ENCODE results near the gene SIRPA. TPM values are rescaled to one million over a fixed set of nuclear protein-coding genes. Genes with fewer than 3 reads are reported as not detected.
A peak's percentile ranks its signal among the peaks of the same experiment; 100 is the strongest.

The SIRPA gene
- total RNA-seq, 2 donors from 2014 or later = 5.1 to 6.3 TPM

GRCh38 chr20:1875183-1875554, 20.0 kb upstream of the SIRPA start:
- Histone ChIP-seq H3K36me3 (ENCODE audit: control insufficient read depth, insufficient read depth, low read length) (no peaks in the 10 kb centered on the region), H3K4me3 (ENCODE audit: low read length) (no peak overlapping the region), H3K27me3 (ENCODE audit: control insufficient read depth, insufficient read depth, low read length, poor library complexity, severe bottlenecking) (no peaks in the 10 kb centered on the region), H3K9ac (ENCODE audit: extremely low read depth, low read length, poor library complexity, severe bottlenecking) (no peak overlapping the region), H3K9me3 (ENCODE audit: control insufficient read depth, low read length) (no peaks in the 10 kb centered on the region), H3K4me1 (ENCODE audit: control insufficient read depth, insufficient read depth, low read length) (no peaks in the 10 kb centered on the region), H3K27ac (ENCODE audit: low read depth, low read length) (no peak overlapping the region)
- no peaks in the 10 kb centered on the region for H3K36me3 Mint-ChIP-seq (ENCODE audit: low read depth)
- H3K9me3 Mint-ChIP-seq = peaks cover 3% of the 10 kb centered on the region
- H3K4me3 Mint-ChIP-seq = no peak overlapping the region
- peaks cover 1% of the 10 kb centered on the region for H3K4me1 Mint-ChIP-seq
- WGBS, 2 experiments (ENCODE audit: insufficient coverage in 1 of 2, insufficient read length in 1 of 2) = 89% methylated on average over 4 of the region's 4 CpGs; no CpG with 5 or more reads in 1 of the 2 experiments
- TF ChIP-seq CTCF (conservative IDR thresholded peaks at IDR 0.05) = no peak
- DNase-seq = no peak
- peaks cover 7% of the 10 kb centered on the region for H3K27me3 Mint-ChIP-seq (ENCODE audit: insufficient read depth)
- H3K27ac Mint-ChIP-seq = no peak overlapping the region

GRCh38 chr20:1875762-1876161, 19.4 kb upstream of the SIRPA start:
- Mint-ChIP-seq H3K27me3 (ENCODE audit: insufficient read depth) (peaks cover 11% of the 10 kb centered on the region), H3K4me1 (peaks cover 1% of the 10 kb centered on the region), H3K9me3 (peaks cover 3% of the 10 kb centered on the region), H3K36me3 (ENCODE audit: low read depth) (no peaks in the 10 kb centered on the region), H3K4me3 (no peak overlapping the region), H3K27ac (no peak overlapping the region)
- no peaks in the 10 kb centered on the region for H3K4me1 ChIP-seq (ENCODE audit: control insufficient read depth, insufficient read depth, low read length)
- no peaks in the 10 kb centered on the region for H3K9me3 ChIP-seq (ENCODE audit: control insufficient read depth, low read length)
- H3K27ac ChIP-seq (ENCODE audit: low read depth, low read length) = no peak overlapping the region
- no peaks in the 10 kb centered on the region for H3K36me3 ChIP-seq (ENCODE audit: control insufficient read depth, insufficient read depth, low read length)
- peak; percentile 74 for DNase-seq
- H3K27me3 ChIP-seq (ENCODE audit: control insufficient read depth, insufficient read depth, low read length, poor library complexity, severe bottlenecking) = no peaks in the 10 kb centered on the region
- no peak overlapping the region for H3K4me3 ChIP-seq (ENCODE audit: low read length)
- no peak for TF ChIP-seq CTCF (conservative IDR thresholded peaks at IDR 0.05)
- no peak overlapping the region for H3K9ac ChIP-seq (ENCODE audit: extremely low read depth, low read length, poor library complexity, severe bottlenecking)
- WGBS, 2 experiments (ENCODE audit: insufficient coverage in 1 of 2, insufficient read length in 1 of 2) = 62 to 74% methylated on average over 5 to 7 of the region's 7 CpGs

- 80 to 90% methylated on average over 5 of the region's 7 CpGs for WGBS, 2 experiments (ENCODE audit: insufficient coverage in 1 of 2, insufficient read length in 1 of 2)
- Mint-ChIP-seq H3K27ac (no peak overlapping the region), H3K4me1 (peaks cover 1% of the 10 kb centered on the region), H3K4me3 (no peak overlapping the region), H3K27me3 (ENCODE audit: insufficient read depth) (peaks cover 11% of the 10 kb centered on the region), H3K9me3 (peaks cover 3% of the 10 kb centered on the region), H3K36me3 (ENCODE audit: low read depth) (no peaks in the 10 kb centered on the region)
- no peaks in the 10 kb centered on the region for H3K36me3 ChIP-seq (ENCODE audit: control insufficient read depth, insufficient read depth, low read length)
- no peaks in the 10 kb centered on the region for H3K4me1 ChIP-seq (ENCODE audit: control insufficient read depth, insufficient read depth, low read length)
- no peaks in the 10 kb centered on the region for H3K9me3 ChIP-seq (ENCODE audit: control insufficient read depth, low read length)
- DNase-seq = no peak
- H3K27ac ChIP-seq (ENCODE audit: low read depth, low read length) = no peak overlapping the region
- H3K27me3 ChIP-seq (ENCODE audit: control insufficient read depth, insufficient read depth, low read length, poor library complexity, severe bottlenecking) = no peaks in the 10 kb centered on the region
- no peak overlapping the region for H3K4me3 ChIP-seq (ENCODE audit: low read length)
- no peak overlapping the region for H3K9ac ChIP-seq (ENCODE audit: extremely low read depth, low read length, poor library complexity, severe bottlenecking)
- no peak for TF ChIP-seq CTCF (conservative IDR thresholded peaks at IDR 0.05)
Measured at GRCh38 chr20:1876217-1876921, 18.8 kb upstream of the SIRPA start.

Measured in endodermal cell (in vitro differentiated cells).